Activated CD4-positive, alpha-beta memory T cell treated with anti-CD3 and anti-CD28 coated beads for 36 hours (primary cell): ENCODE measurements around the gene SH2D5. TPM values are rescaled to one million over a fixed set of nuclear protein-coding genes. Genes with fewer than 3 reads are reported as not detected.

Experiments used
- CTCF ChIA-PET: fragments of 350-600 bp; sonication (Branson Sonifier 250); formaldehyde crosslinking; loops from one replicate; lab custom pipeline; 2021; ENCODE audit warnings: antibody characterized with exemption, inconsistent platforms; lab: Charles Lee
- POLR2A ChIA-PET: fragments of 350-600 bp; sonication (Branson Sonifier 250); formaldehyde crosslinking; loops from one replicate; lab custom pipeline; 2021; ENCODE audit warnings: antibody characterized with exemption; lab: Charles Lee
- DNase-seq: peaks from one replicate; pipeline ENCODE4 v3.0.0-alpha.2; 2020
- H3K27ac Mint-ChIP-seq: one replicate; pipeline ENCODE4 v1.8.0; 2021; ENCODE audit warnings: mixed read lengths
- H3K27me3 Mint-ChIP-seq: one replicate; pipeline ENCODE4 v1.8.0; 2021; ENCODE audit warnings: mixed read lengths
- H3K36me3 Mint-ChIP-seq: one replicate; pipeline ENCODE4 v1.8.0; 2021; ENCODE audit warnings: mixed read lengths
- H3K4me1 Mint-ChIP-seq: one replicate; pipeline ENCODE4 v1.8.0; 2021; ENCODE audit warnings: low read depth, mixed read lengths
- H3K4me3 Mint-ChIP-seq: one replicate; pipeline ENCODE4 v1.8.0; 2021; ENCODE audit warnings: mild to moderate bottlenecking, mixed read lengths
- H3K9me3 Mint-ChIP-seq: one replicate; pipeline ENCODE4 v1.8.0; 2021; ENCODE audit warnings: mixed read lengths
- intact Hi-C: fragments of 100-400 bp; cut with micrococcal nuclease; formaldehyde crosslinking; loops from one replicate; pipeline ENCODE4 v1.15.1; 2023
- total RNA-seq, 2 experiments: library from RNA; stranded (reverse); gene quantifications; one replicate each; pipeline ENCODE4 v1.2.3, GENCODE V29; 2021

SH2D5 gene
- total RNA-seq, 2 experiments from 2014 or later: 0.07 to 0.12 TPM

- intact Hi-C loops: loop anchor here (10.0 kb wide), 1 partner anchor 465 kb away; the partner anchor contains the start of gene EIF4G3
- Mint-ChIP-seq H3K27me3 (peaks cover under 1% of the 10 kb centered on the region), H3K36me3 (no peaks in the 10 kb centered on the region), H3K9me3 (no peaks in the 10 kb centered on the region), H3K27ac (no peak overlapping the region), H3K4me3 (no peak overlapping the region), H3K4me1 (no peaks in the 10 kb centered on the region)
- ChIA-PET CTCF (interaction anchor here (0.8 to 1.2 kb wide), 2 partner anchors 13 to 134 kb away, joined by 3 read pairs; no protein-coding TSS in a partner anchor), POLR2A (no interaction called here)
- no peak for DNase-seq
These were observed 22.6 kb downstream of the SH2D5 start for GRCh38 chr1:20709868-20710267.

GRCh38 chr1:20708891-20709290 lies 23.6 kb downstream of the SH2D5 start:
- ChIA-PET POLR2A (no interaction called here), CTCF (interaction anchor here (2.9 kb wide), 1 partner anchor 12 kb away, joined by 19 read pairs; no protein-coding TSS in a partner anchor)
- H3K27me3 Mint-ChIP-seq: no peaks in the 10 kb centered on the region
- intact Hi-C loops: no loop called here
- H3K36me3 Mint-ChIP-seq: no peaks in the 10 kb centered on the region
- H3K9me3 Mint-ChIP-seq: no peaks in the 10 kb centered on the region
- no peak overlapping the region for H3K27ac Mint-ChIP-seq
- H3K4me3 Mint-ChIP-seq: no peak overlapping the region
- DNase-seq: no peak
- no peaks in the 10 kb centered on the region for H3K4me1 Mint-ChIP-seq

- Mint-ChIP-seq H3K4me3 (no peak overlapping the region), H3K27ac (no peak overlapping the region), H3K27me3 (no peaks in the 10 kb centered on the region), H3K36me3 (no peaks in the 10 kb centered on the region), H3K4me1 (no peaks in the 10 kb centered on the region), H3K9me3 (no peaks in the 10 kb centered on the region)
- intact Hi-C loops: no loop called here
- ChIA-PET POLR2A (no interaction called here), CTCF (interaction anchor here (1.3 to 2.9 kb wide), 2 partner anchors 11 to 487 kb away, joined by 4 to 19 read pairs; no protein-coding TSS in a partner anchor)
- no peak for DNase-seq
These were observed 24.4 kb downstream of the SH2D5 start for GRCh38 chr1:20708057-20708456.

GRCh38 chr1:20706841-20707240 lies 25.7 kb downstream of the SH2D5 start:
- H3K27me3 Mint-ChIP-seq: no peaks in the 10 kb centered on the region
- no peaks in the 10 kb centered on the region for H3K36me3 Mint-ChIP-seq
- no peaks in the 10 kb centered on the region for H3K9me3 Mint-ChIP-seq
- intact Hi-C loops: no loop called here
- no peak overlapping the region for H3K4me3 Mint-ChIP-seq
- DNase-seq: no peak
- POLR2A ChIA-PET: no interaction called here
- H3K4me1 Mint-ChIP-seq: no peaks in the 10 kb centered on the region
- CTCF ChIA-PET: interaction anchor here (0.6 to 2.9 kb wide), 4 partner anchors 10 to 488 kb away, joined by 3 to 19 read pairs (median 4); no protein-coding TSS in a partner anchor
- no peak overlapping the region for H3K27ac Mint-ChIP-seq

GRCh38 chr1:20705203-20705755 lies 27.2 kb downstream of the SH2D5 start:
- POLR2A ChIA-PET: no interaction called here
- no peak overlapping the region for H3K27ac Mint-ChIP-seq
- no peak overlapping the region for H3K4me3 Mint-ChIP-seq
- no peaks in the 10 kb centered on the region for H3K27me3 Mint-ChIP-seq
- intact Hi-C loops: no loop called here
- no peak for DNase-seq
- no peaks in the 10 kb centered on the region for H3K4me1 Mint-ChIP-seq
- H3K9me3 Mint-ChIP-seq: no peaks in the 10 kb centered on the region
- CTCF ChIA-PET: no interaction called here
- H3K36me3 Mint-ChIP-seq: no peaks in the 10 kb centered on the region

- Mint-ChIP-seq H3K4me3 (no peak overlapping the region), H3K4me1 (no peaks in the 10 kb centered on the region), H3K27ac (no peak overlapping the region), H3K27me3 (no peaks in the 10 kb centered on the region), H3K9me3 (no peaks in the 10 kb centered on the region), H3K36me3 (no peaks in the 10 kb centered on the region)
- DNase-seq: no peak
- ChIA-PET POLR2A (no interaction called here), CTCF (no interaction called here)
- intact Hi-C loops: no loop called here
These were observed 27.9 kb downstream of the SH2D5 start for GRCh38 chr1:20704390-20705202.

- no peaks in the 10 kb centered on the region for H3K27me3 Mint-ChIP-seq
- no peak overlapping the region for H3K27ac Mint-ChIP-seq
- no peaks in the 10 kb centered on the region for H3K9me3 Mint-ChIP-seq
- intact Hi-C loops: no loop called here
- H3K4me3 Mint-ChIP-seq: no peak overlapping the region
- ChIA-PET POLR2A (no interaction called here), CTCF (no interaction called here)
- no peaks in the 10 kb centered on the region for H3K36me3 Mint-ChIP-seq
- no peak for DNase-seq
- H3K4me1 Mint-ChIP-seq: no peaks in the 10 kb centered on the region
These were observed 29.3 kb downstream of the SH2D5 start for GRCh38 chr1:20703124-20703756.

- H3K27ac Mint-ChIP-seq: no peak overlapping the region
- intact Hi-C loops: no loop called here
- CTCF ChIA-PET: no interaction called here
- H3K36me3 Mint-ChIP-seq: no peaks in the 10 kb centered on the region
- H3K9me3 Mint-ChIP-seq: no peaks in the 10 kb centered on the region
- DNase-seq: no peak
- no peaks in the 10 kb centered on the region for H3K27me3 Mint-ChIP-seq
- H3K4me3 Mint-ChIP-seq: no peak overlapping the region
- POLR2A ChIA-PET: no interaction called here
- H3K4me1 Mint-ChIP-seq: no peaks in the 10 kb centered on the region
These were observed 30.1 kb downstream of the SH2D5 start for GRCh38 chr1:20702416-20702815.

GRCh38 chr1:20701847-20702246 lies 30.7 kb downstream of the SH2D5 start:
- CTCF ChIA-PET: no interaction called here
- H3K9me3 Mint-ChIP-seq: no peaks in the 10 kb centered on the region
- intact Hi-C loops: no loop called here
- DNase-seq: no peak
- H3K36me3 Mint-ChIP-seq: no peaks in the 10 kb centered on the region
- H3K4me1 Mint-ChIP-seq: peaks cover 2% of the 10 kb centered on the region
- POLR2A ChIA-PET: no interaction called here
- no peak overlapping the region for H3K4me3 Mint-ChIP-seq
- no peak overlapping the region for H3K27ac Mint-ChIP-seq
- H3K27me3 Mint-ChIP-seq: no peaks in the 10 kb centered on the region

GRCh38 chr1:20701446-20701845 lies 31.1 kb downstream of the SH2D5 start:
- ChIA-PET POLR2A (no interaction called here), CTCF (no interaction called here)
- H3K27ac Mint-ChIP-seq: no peak overlapping the region
- intact Hi-C loops: no loop called here
- H3K36me3 Mint-ChIP-seq: no peaks in the 10 kb centered on the region
- H3K27me3 Mint-ChIP-seq: no peaks in the 10 kb centered on the region
- no peak overlapping the region for H3K4me3 Mint-ChIP-seq
- peaks cover 2% of the 10 kb centered on the region for H3K4me1 Mint-ChIP-seq
- DNase-seq: no peak
- H3K9me3 Mint-ChIP-seq: no peaks in the 10 kb centered on the region

GRCh38 chr1:20700636-20701215 lies 31.8 kb downstream of the SH2D5 start:
- no peak for DNase-seq
- ChIA-PET CTCF (interaction anchor here (1.3 kb wide), 1 partner anchor 495 kb away, joined by 5 read pairs; no protein-coding TSS in a partner anchor), POLR2A (no interaction called here)
- Mint-ChIP-seq H3K9me3 (no peaks in the 10 kb centered on the region), H3K36me3 (no peaks in the 10 kb centered on the region), H3K27ac (no peak overlapping the region), H3K4me3 (no peak overlapping the region), H3K27me3 (peaks cover 2% of the 10 kb centered on the region), H3K4me1 (peaks cover 6% of the 10 kb centered on the region)
- intact Hi-C loops: no loop called here

GRCh38 chr1:20699558-20699957 lies 32.9 kb downstream of the SH2D5 start:
- POLR2A ChIA-PET: no interaction called here
- intact Hi-C loops: no loop called here
- Mint-ChIP-seq H3K27me3 (peaks cover 6% of the 10 kb centered on the region), H3K4me1 (peaks cover 6% of the 10 kb centered on the region), H3K9me3 (no peaks in the 10 kb centered on the region), H3K36me3 (no peaks in the 10 kb centered on the region), H3K27ac (no peak overlapping the region), H3K4me3 (no peak overlapping the region)
- CTCF ChIA-PET: interaction anchor here (0.5 to 5.2 kb wide), 4 partner anchors 35 to 495 kb away, joined by 3 to 129 read pairs (median 4); no protein-coding TSS in a partner anchor
- DNase-seq: no peak
